Endothelial cell of umbilical vein (primary cell): ENCODE results near the gene FOXK1.

Source experiments
- FOS ChIP-seq: IDR thresholded peaks from 2 replicates; pipeline ENCODE4 v1.6.1; 2011; ENCODE audit warnings: mild to moderate bottlenecking, low read length, moderate library complexity, borderline replicate concordance; ENCODE audit not compliant: insufficient read depth
- POLR2A ChIP-seq: IDR thresholded peaks from 2 replicates; pipeline ENCODE4 v1.6.1; 2012; ENCODE audit warnings: low read depth, mild to moderate bottlenecking, control low read depth, low read length
- TF ChIP-seq, protein P1 (sequence below), 2 donors: IDR thresholded peaks; 1 replicate in 1 of 2; 2 replicates in 1 of 2; pipeline ENCODE4 v1.5.1; 2011; ENCODE audit warnings: low read length in 2 of 2, mild to moderate bottlenecking in 2 of 2, moderate library complexity in 2 of 2, control low read depth in 1 of 2, inconsistent platforms in 1 of 2, low read depth in 1 of 2; ENCODE audit not compliant: insufficient read depth in 1 of 2; ENCODE audit errors: extremely low read depth in 1 of 2

DNA sequence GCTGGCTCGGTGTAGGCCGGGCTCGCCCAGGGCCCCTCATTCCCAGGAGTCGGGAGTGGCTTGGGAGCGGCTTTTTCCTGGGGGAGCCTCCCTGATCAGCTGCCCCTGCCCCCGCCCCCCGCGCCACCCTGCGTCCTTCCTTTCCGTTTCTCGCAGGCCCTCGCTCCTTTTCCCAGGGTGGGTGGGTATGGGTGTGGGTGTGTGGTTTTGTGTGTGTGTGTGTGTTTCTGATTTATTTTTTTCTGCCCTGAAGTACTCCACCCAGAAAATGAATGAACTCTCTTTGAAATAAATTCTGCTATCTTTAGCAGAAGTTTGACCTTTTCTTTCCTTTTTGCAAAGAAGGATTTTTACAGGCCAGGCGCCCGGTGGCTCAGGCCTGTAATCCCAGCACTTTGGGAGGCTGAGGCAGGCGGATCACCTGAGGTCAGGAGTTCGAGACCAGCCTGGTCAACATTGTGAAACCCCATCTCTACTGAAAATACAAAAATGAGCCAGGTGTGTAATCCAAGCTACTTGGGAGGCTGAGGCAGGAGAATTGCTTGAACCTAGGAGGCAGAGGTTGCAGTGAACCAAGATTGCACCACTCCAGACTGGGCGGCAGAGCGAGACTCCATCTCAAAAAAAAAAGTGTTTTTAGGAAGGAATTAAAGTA lies 63.3 kb downstream of the FOXK1 start:
- TF ChIP-seq FOS (no peak), POLR2A (no peak)
- TF ChIP-seq, protein P1, sequence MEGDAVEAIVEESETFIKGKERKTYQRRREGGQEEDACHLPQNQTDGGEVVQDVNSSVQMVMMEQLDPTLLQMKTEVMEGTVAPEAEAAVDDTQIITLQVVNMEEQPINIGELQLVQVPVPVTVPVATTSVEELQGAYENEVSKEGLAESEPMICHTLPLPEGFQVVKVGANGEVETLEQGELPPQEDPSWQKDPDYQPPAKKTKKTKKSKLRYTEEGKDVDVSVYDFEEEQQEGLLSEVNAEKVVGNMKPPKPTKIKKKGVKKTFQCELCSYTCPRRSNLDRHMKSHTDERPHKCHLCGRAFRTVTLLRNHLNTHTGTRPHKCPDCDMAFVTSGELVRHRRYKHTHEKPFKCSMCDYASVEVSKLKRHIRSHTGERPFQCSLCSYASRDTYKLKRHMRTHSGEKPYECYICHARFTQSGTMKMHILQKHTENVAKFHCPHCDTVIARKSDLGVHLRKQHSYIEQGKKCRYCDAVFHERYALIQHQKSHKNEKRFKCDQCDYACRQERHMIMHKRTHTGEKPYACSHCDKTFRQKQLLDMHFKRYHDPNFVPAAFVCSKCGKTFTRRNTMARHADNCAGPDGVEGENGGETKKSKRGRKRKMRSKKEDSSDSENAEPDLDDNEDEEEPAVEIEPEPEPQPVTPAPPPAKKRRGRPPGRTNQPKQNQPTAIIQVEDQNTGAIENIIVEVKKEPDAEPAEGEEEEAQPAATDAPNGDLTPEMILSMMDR (IDR thresholded peaks at IDR 0.05; ENCODE audit: extremely low read depth in 1 of 2, insufficient read depth in 1 of 2, low read depth in 1 of 2, low read length in 2 of 2) = no peak
